Measurements from ENCODE around the gene RCOR1. TPM values are rescaled to one million over a fixed set of nuclear protein-coding genes. Genes with fewer than 3 reads are reported as not detected.
A peak's percentile ranks its signal among the peaks of the same experiment; 100 is the strongest.

Gene RCOR1
- total RNA-seq, 2 donors from 2014 or later: 17.9 to 33.5 TPM

DNA sequence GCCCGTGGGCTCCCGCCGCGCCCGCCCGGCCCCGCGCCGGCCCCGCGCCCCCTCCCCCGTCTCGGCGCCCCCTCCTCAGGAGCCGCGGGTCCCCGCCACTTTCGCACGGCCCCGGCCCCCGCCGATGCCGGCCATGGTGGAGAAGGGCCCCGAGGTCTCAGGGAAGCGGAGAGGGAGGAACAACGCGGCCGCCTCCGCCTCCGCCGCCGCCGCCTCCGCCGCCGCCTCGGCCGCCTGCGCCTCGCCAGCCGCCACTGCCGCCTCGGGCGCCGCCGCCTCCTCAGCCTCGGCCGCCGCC is 263 bp downstream of the RCOR1 start:
- DNase-seq (peak in 1 of 3 donors; percentile 18), ATAC-seq (peak; percentile 12)
- H3K4me3 Mint-ChIP-seq: peak overlapping the region; percentile 95
- peaks cover 17% of the 10 kb centered on the region for H3K4me1 Mint-ChIP-seq
- no peaks in the 10 kb centered on the region for H3K36me3 Mint-ChIP-seq (ENCODE audit: low read depth)
- no peak overlapping the region for H3K27ac Mint-ChIP-seq
- H3K27me3 Mint-ChIP-seq: no peaks in the 10 kb centered on the region
- no peaks in the 10 kb centered on the region for H3K9me3 ChIP-seq (ENCODE audit: control insufficient read depth, low read length, poor library complexity, severe bottlenecking)

DNA sequence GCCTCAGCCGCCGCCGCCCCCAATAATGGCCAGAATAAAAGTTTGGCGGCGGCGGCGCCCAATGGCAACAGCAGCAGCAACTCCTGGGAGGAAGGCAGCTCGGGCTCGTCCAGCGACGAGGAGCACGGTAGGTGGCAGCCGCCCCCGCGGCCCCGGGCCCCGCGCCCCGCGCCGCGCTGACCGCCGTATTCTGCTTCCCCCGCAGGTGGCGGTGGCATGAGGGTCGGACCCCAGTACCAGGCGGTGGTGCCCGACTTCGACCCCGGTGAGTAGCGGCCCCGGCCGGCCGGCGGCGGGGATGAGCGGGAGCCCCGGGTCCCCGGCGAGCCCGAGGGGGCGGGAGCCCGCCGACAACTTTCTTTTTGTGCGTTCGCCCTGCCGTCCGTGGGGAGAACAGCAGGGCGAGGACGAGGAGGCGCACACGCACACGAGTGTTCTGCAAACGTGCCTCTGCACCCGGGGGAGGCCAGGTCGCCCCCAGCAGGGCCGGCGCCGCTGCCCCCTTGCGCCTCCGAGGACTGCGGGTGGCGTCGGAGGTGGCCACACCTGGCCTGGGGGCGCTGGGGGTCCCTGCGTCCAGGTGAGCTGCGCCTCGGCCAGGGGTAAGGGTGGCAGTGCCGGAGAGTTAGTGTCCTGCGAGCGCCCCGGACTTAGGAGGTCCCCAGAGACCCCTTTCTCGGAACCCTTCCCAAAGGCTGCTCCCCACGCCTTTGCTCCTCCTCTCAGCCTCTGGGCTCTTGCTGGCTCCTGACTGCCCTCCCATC is 794 bp downstream of the RCOR1 start:
- Mint-ChIP-seq H3K4me1 (peaks cover 17% of the 10 kb centered on the region), H3K4me3 (peak overlapping the region; percentile 95), H3K27ac (peak overlapping the region; percentile 83), H3K27me3 (no peaks in the 10 kb centered on the region), H3K36me3 (ENCODE audit: low read depth) (no peaks in the 10 kb centered on the region)
- no peaks in the 10 kb centered on the region for H3K9me3 ChIP-seq (ENCODE audit: control insufficient read depth, low read length, poor library complexity, severe bottlenecking)
- DNase-seq: peak; percentile 46 to 59 (median 47)
- peak; percentile 33 for ATAC-seq

DNA sequence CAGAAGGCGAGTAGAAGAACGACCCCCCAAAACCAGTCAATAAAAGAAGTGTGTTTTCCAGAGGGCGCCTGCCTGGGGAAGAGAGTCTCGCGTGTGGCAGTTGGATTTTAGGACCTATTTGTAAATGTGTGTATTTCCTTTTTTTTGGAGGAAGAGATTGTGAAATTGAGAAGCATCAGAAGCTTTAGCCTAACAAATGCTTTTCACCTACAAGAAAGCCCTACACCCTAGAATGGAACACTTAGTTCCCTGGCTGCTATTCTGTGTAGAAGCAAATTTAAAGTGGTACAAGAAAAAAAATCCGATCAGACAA is 1.3 kb downstream of the RCOR1 start:
- Mint-ChIP-seq H3K27ac (peak overlapping the region; percentile 83), H3K4me1 (peaks cover 17% of the 10 kb centered on the region), H3K4me3 (peak overlapping the region; percentile 95), H3K36me3 (ENCODE audit: low read depth) (no peaks in the 10 kb centered on the region), H3K27me3 (no peaks in the 10 kb centered on the region)
- H3K9me3 ChIP-seq (ENCODE audit: control insufficient read depth, low read length, poor library complexity, severe bottlenecking): no peaks in the 10 kb centered on the region
- ATAC-seq (no peak), DNase-seq (no peak)

DNA sequence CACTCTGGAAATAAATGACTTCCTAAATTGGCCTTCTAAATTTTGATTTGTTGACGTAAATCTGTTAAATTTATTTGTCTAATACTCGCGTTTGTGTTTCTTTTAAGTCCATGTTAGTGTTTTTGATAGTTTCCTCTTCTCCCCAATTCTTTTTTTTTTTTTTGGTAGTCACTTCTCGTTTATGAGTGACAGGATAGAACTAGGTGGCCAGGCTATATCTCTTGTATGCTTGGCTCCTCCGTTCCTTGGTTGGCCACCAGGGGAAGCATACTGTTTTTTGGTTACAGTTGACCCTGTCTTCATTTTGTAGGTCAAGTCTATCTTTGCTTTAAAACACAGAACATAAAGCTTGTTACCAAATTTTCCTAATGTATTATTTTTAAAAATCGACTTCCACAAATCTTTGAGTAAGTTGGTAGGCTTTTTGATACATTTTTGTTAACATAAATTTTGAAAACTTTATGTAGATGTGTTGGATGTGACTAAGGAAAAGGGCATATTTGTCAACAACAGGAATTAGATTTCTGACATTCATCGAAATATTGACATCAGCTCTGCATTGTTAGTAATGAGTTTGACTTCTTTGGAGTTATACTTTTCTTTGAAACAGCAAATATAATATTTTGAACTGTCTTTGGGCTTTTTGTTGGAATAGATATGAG is 2.2 kb downstream of the RCOR1 start:
- Mint-ChIP-seq H3K4me1 (peaks cover 18% of the 10 kb centered on the region), H3K4me3 (peak overlapping the region; percentile 95), H3K36me3 (ENCODE audit: low read depth) (no peaks in the 10 kb centered on the region), H3K27ac (peak overlapping the region; percentile 83), H3K27me3 (no peaks in the 10 kb centered on the region)
- DNase-seq (peak in 2 of 3 donors; percentile 17 to 42), ATAC-seq (no peak)
- no peaks in the 10 kb centered on the region for H3K9me3 ChIP-seq (ENCODE audit: control insufficient read depth, low read length, poor library complexity, severe bottlenecking)

DNA sequence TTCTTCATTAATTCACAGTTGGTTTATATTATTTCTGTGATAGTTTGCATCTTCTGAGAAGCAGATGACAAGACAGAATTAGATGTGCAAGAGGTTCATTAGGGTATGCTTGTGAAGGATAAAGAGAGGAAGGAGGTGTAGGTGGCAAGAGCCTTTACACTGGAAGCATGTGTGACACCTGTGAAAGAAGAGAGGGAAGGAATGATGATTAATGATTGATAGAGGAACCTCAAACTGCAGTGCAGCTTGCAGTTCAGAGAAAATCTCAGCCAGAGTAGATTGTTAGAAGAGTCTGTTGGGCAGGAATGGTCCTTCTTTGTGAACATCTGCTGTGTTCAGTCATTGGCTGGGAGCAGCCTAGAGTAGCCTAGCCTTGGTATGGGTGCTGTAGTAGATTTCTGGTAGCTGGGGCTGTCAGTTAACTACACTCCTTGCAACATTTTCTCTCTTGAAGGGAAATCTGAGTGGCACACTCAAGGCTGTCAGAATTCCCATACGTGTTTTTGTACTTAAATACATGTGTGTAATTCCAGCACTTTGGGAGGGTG is 9.0 kb downstream of the RCOR1 start:
- Mint-ChIP-seq H3K36me3 (ENCODE audit: low read depth) (peaks cover 2% of the 10 kb centered on the region), H3K27me3 (no peaks in the 10 kb centered on the region), H3K4me1 (peaks cover 28% of the 10 kb centered on the region), H3K4me3 (peak overlapping the region; percentile 8), H3K27ac (no peak overlapping the region)
- no peaks in the 10 kb centered on the region for H3K9me3 ChIP-seq (ENCODE audit: control insufficient read depth, low read length, poor library complexity, severe bottlenecking)
- ATAC-seq (no peak), DNase-seq (no peak)

DNA sequence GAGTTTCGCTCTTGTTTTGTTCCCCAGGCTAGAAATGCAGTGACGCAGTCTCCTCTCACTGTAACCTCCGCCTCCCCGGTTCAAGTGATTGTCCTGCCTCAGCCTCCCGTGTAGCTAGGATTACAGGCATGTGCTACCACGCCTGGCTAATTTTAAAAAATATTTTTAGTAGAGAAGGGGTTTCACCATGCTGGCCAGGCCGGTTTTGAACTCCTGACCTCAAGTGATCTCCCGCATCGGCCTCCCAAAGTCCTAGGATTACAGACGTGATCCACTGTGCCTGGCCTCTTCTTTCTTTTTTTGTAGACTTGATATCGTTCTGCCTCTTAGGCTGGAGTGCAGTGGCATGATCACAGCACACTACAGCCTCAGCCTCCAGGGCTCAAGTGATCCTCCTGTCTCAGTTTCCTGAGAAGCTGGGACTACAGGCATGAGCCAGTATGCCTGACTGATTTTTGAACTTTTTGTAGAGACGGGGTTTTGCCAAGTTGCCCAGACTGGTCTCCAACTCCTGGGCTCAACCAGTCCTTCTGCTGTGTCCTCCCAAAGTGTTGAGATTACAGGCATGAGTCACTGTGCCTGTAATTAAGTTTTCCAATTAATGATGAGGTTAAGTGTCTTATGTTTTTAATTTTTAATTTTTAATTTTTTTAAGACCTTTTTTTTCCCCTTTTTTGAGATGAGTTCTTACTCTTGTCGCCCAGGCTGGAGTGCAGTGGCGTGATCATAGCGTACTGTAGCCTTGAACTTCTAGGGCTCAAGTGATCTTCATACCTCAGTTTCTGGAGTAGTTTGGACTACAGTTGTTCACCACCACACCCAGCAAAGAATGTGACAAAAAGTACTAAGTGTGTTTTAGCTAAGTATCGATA is 10.2 kb downstream of the RCOR1 start:
- Mint-ChIP-seq H3K4me3 (peak overlapping the region; percentile 49), H3K36me3 (ENCODE audit: low read depth) (peaks cover 2% of the 10 kb centered on the region), H3K27ac (no peak overlapping the region), H3K27me3 (no peaks in the 10 kb centered on the region), H3K4me1 (peaks cover 33% of the 10 kb centered on the region)
- DNase-seq (no peak), ATAC-seq (no peak)
- H3K9me3 ChIP-seq (ENCODE audit: control insufficient read depth, low read length, poor library complexity, severe bottlenecking): no peaks in the 10 kb centered on the region

DNA sequence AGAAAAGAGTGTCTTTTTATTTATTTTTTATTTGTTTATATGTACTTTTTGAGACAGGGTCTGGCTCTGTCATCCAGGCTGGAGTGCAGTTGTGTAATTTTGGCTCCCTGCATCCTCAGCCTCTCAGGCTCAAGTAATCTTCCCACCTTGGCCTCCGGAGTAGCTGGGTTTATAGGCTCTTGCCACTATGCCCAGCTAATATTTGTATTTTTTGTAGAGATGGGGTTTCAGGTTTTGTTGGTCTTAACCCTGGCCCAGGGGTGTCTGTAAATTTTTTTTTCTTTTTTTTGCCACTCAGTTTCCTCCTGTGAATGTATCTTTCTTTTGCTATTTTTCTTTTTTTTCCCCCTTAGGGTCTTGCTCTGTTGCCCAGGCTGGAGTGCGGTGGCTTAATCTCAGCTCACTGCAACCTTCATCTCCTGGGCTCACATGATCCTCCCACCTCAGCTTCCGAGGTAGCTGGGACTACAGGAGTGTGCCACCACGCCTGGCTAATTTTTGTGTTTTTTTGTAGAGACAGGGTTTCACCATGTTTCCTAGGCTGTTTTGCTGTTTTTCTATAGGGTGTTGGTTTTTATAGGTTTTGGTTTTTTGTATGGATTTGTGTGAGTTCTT is 11.0 kb downstream of the RCOR1 start:
- DNase-seq (no peak), ATAC-seq (no peak)
- Mint-ChIP-seq H3K4me3 (no peak overlapping the region), H3K36me3 (ENCODE audit: low read depth) (peaks cover 2% of the 10 kb centered on the region), H3K27me3 (no peaks in the 10 kb centered on the region), H3K27ac (peak overlapping the region; percentile 24), H3K4me1 (peaks cover 35% of the 10 kb centered on the region)
- H3K9me3 ChIP-seq (ENCODE audit: control insufficient read depth, low read length, poor library complexity, severe bottlenecking): no peaks in the 10 kb centered on the region

DNA sequence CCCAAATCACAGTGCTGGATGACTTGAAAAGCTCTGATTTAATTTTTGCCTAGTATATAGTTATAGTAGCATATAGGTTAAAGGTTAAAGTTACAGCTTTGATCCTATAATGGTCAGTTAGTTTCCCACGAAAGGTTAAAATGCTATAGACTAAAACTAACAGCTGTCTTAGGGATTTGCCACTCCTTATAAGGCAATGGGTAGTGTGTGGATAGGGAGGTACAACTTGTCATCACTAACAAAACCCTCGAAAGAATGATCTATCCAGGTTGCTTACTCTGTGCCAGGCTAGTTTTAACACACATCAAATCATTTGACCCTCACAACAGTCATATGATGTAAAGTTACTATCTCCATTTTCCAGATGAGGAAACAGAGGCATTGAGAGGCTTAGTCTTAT is 11.7 kb downstream of the RCOR1 start:
- Mint-ChIP-seq H3K4me3 (no peak overlapping the region), H3K36me3 (ENCODE audit: low read depth) (peaks cover 2% of the 10 kb centered on the region), H3K27me3 (no peaks in the 10 kb centered on the region), H3K4me1 (peaks cover 35% of the 10 kb centered on the region), H3K27ac (no peak overlapping the region)
- no peaks in the 10 kb centered on the region for H3K9me3 ChIP-seq (ENCODE audit: control insufficient read depth, low read length, poor library complexity, severe bottlenecking)
- DNase-seq (no peak), ATAC-seq (no peak)

DNA sequence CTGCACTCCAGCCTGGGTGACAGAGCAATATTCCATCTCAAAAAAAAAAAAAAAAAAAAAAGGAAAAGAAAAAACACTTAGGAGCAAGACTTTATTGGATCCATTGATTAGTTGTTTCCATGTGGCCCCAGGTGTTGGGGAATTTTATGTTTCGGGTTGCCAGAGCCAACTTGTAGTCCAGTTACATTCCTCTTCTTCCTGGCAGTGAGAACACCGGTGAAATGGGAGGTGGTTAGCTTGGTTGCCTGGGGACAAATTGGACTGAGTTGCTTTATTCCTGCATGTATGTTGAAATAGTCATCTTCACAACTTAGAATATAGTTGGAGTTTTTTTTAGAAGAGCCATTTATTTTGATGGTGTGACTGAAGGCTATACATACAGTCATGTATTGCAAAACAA is 12.6 kb downstream of the RCOR1 start:
- Mint-ChIP-seq H3K4me3 (no peak overlapping the region), H3K36me3 (ENCODE audit: low read depth) (peaks cover 2% of the 10 kb centered on the region), H3K4me1 (peaks cover 36% of the 10 kb centered on the region)

DNA sequence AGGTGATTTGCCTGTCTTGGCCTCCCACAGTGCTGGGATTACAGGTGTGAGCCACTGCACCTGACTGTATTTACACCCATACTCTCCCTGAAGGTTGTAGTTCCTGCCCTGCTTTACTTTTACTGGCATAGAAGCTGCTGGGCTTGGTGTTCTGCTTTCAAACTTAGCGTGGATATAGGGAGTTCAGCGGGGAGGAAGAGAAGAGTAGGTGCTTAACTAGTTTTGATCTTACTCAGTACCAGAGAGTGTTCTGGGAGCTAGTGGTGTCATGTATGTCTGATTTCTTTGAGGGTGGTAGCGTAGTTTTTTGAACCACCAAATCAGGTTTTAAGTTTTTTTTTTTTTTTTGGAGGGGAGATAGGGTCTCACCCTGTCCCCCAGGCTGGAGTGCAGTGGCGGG is 13.8 kb downstream of the RCOR1 start:
- H3K27me3 Mint-ChIP-seq: no peaks in the 10 kb centered on the region

More for the DNA sequence above, 12.6 kb downstream of the RCOR1 start:
- DNase-seq (no peak), ATAC-seq (no peak)
- H3K27ac Mint-ChIP-seq: no peak overlapping the region
- H3K9me3 ChIP-seq (ENCODE audit: control insufficient read depth, low read length, poor library complexity, severe bottlenecking): no peaks in the 10 kb centered on the region
- no peaks in the 10 kb centered on the region for H3K27me3 Mint-ChIP-seq

DNA sequence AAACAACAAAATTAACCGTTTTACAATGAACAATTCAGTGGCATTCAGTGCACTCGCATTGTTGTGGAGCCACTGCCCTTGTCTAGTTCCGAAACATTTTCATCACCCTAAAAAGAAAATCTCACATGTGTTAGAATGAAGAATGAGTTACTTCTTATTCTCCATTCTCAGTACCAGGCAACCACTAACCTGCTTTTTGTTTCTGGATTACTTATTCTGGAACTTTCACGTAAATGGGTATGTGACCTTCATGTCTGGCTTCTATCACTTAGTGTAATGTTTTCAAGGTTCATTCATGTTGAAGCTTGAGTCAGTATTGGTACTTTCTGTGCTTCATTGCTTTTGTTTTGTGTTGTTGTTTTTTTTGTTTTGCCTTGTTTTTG is 15.6 kb downstream of the RCOR1 start:
- H3K9me3 ChIP-seq (ENCODE audit: control insufficient read depth, low read length, poor library complexity, severe bottlenecking): no peaks in the 10 kb centered on the region
- ATAC-seq: no peak
- H3K27me3 Mint-ChIP-seq: no peaks in the 10 kb centered on the region
- no peak for DNase-seq
- H3K36me3 Mint-ChIP-seq (ENCODE audit: low read depth): peaks cover 2% of the 10 kb centered on the region
- H3K27ac Mint-ChIP-seq: no peak overlapping the region
- H3K4me1 Mint-ChIP-seq: peaks cover 33% of the 10 kb centered on the region
- H3K4me3 Mint-ChIP-seq: no peak overlapping the region

More for the DNA sequence above, 13.8 kb downstream of the RCOR1 start:
- no peak for ATAC-seq
- Mint-ChIP-seq H3K36me3 (ENCODE audit: low read depth) (peaks cover 2% of the 10 kb centered on the region), H3K4me3 (no peak overlapping the region), H3K4me1 (peaks cover 37% of the 10 kb centered on the region), H3K27ac (peak overlapping the region; percentile 59)
- no peaks in the 10 kb centered on the region for H3K9me3 ChIP-seq (ENCODE audit: control insufficient read depth, low read length, poor library complexity, severe bottlenecking)
- DNase-seq: no peak

DNA sequence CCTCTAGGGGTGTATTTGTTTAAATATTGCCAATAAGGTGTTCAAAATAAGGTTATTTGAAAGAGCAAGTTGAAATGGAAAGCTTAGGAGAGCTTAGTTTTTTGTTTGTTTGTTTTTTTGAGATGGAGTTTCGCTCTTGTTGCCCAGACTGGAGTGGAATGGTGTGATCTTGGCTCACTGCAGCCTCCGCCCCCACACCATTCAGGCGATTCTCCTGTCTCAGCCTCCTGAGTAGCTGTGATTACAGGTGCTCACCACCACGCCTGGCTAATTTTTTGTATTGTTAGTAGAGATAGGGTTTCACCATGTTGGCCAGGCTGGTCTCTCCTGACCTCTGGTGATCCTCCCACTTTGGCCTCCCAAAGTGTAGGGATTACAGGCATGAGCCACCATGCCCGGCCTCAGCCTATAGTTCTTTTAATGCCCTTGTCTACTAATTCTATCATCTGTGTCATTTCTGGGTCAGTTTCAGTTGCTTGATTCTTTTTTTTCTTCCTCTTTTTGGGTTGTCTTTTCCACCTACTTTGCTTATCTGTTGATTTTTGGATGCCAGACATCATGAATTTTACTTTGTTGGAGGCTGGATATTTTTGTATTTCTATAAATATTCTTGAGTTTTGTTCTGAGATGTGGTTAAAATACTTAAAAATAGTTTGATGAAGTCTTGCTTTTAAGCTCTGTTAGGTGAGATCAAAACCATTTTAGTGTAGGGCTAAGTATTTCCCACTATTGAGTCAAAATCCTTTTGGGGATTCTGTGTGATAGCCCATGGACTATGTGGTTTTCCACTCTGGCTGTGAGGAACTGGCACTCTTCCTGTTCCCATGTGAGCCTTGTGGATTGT is 18.7 kb downstream of the RCOR1 start:
- Mint-ChIP-seq H3K27ac (no peak overlapping the region), H3K36me3 (ENCODE audit: low read depth) (no peaks in the 10 kb centered on the region), H3K4me3 (no peak overlapping the region), H3K4me1 (peaks cover 24% of the 10 kb centered on the region), H3K27me3 (no peaks in the 10 kb centered on the region)
- H3K9me3 ChIP-seq (ENCODE audit: control insufficient read depth, low read length, poor library complexity, severe bottlenecking): no peaks in the 10 kb centered on the region
- DNase-seq (no peak), ATAC-seq (no peak)
